GM12874 (cell line): ENCODE data around the gene KRTAP4-4.
"Not testable (repeated sequence)": the region's sequence is repeated elsewhere in the genome, so short reads cannot be mapped to it uniquely, and the experiment has no call there.

Experiments
- CTCF ChIP-seq: IDR thresholded peaks from 2 replicates; pipeline ENCODE4 v1.5.1; 2011; ENCODE audit warnings: low read depth, mild to moderate bottlenecking, control low read depth, low read length, moderate library complexity; ENCODE audit not compliant: insufficient read depth

Gene KRTAP4-4

GRCh38 chr17:41126412-41126811 lies 34.1 kb downstream of the KRTAP4-4 start:
- TF ChIP-seq CTCF, result no peak

GRCh38 chr17:41125064-41125463 lies 35.5 kb downstream of the KRTAP4-4 start:
- TF ChIP-seq CTCF, result no peak

GRCh38 chr17:41123991-41124371 lies 36.6 kb downstream of the KRTAP4-4 start, which contains the start of gene KRTAP4-12:
TSS of gene KRTAP4-12 (minus strand) at chr17:41124182. CDS start at chr17:41124122, 60 bp downstream.
- TF ChIP-seq CTCF, result not testable (repeated sequence)

GRCh38 chr17:41121742-41122141 lies 38.8 kb downstream of the KRTAP4-4 start:
- no peak for TF ChIP-seq CTCF

- no peak for TF ChIP-seq CTCF
These were observed 41.8 kb downstream of the KRTAP4-4 start for GRCh38 chr17:41118721-41119120.

GRCh38 chr17:41117846-41118386 lies 42.6 kb downstream of the KRTAP4-4 start, which contains the start of gene KRTAP4-11:
TSS of gene KRTAP4-11 (minus strand) at chr17:41118373. CDS start at chr17:41118315, 58 bp downstream.
- TF ChIP-seq CTCF, result not testable (repeated sequence)

GRCh38 chr17:41116297-41116696 lies 44.3 kb downstream of the KRTAP4-4 start:
- no peak for TF ChIP-seq CTCF
